ENCODE data around the gene PRG3. TPM values are rescaled to one million over a fixed set of nuclear protein-coding genes. Genes with fewer than 3 reads are reported as not detected.
"Not testable (repeated sequence)": the region's sequence is repeated elsewhere in the genome, so short reads cannot be mapped to it uniquely, and the experiment has no call there.

The PRG3 gene
- total RNA-seq, 1 donor from 2014 or later, result 5.5 TPM

GRCh38 chr11:57408771-57409170 lies 27.8 kb upstream of the PRG3 start:
- no peak for DNase-seq (ENCODE audit: low spot score)

- DNase-seq (ENCODE audit: low spot score), result no peak
These were observed 27.1 kb upstream of the PRG3 start for GRCh38 chr11:57407941-57408475.

GRCh38 chr11:57407010-57407920 lies 26.3 kb upstream of the PRG3 start:
- DNase-seq (ENCODE audit: low spot score), result no peak

GRCh38 chr11:57406337-57406904 lies 25.5 kb upstream of the PRG3 start:
- DNase-seq (ENCODE audit: low spot score), result peak; percentile 8

- DNase-seq (ENCODE audit: low spot score), result no peak
These were observed 24.4 kb upstream of the PRG3 start for GRCh38 chr11:57405271-57405860.

- DNase-seq (ENCODE audit: low spot score), result no peak
These were observed 22.8 kb upstream of the PRG3 start for GRCh38 chr11:57403802-57404147.

GRCh38 chr11:57403003-57403801 lies 22.3 kb upstream of the PRG3 start:
- not testable (repeated sequence) for DNase-seq (ENCODE audit: low spot score)

- no peak for DNase-seq (ENCODE audit: low spot score)
These were observed 21.4 kb upstream of the PRG3 start for GRCh38 chr11:57402188-57403002.

GRCh38 chr11:57399972-57400578 lies 19.1 kb upstream of the PRG3 start:
- no peak for DNase-seq (ENCODE audit: low spot score)

- no peak for DNase-seq (ENCODE audit: low spot score)
These were observed 18.3 kb upstream of the PRG3 start for GRCh38 chr11:57399221-57399620.

- DNase-seq (ENCODE audit: low spot score), result no peak
These were observed 16.5 kb upstream of the PRG3 start for GRCh38 chr11:57397394-57397990.

GRCh38 chr11:57396744-57397143 lies 15.8 kb upstream of the PRG3 start:
- no peak for DNase-seq (ENCODE audit: low spot score)

GRCh38 chr11:57395905-57396623 lies 15.1 kb upstream of the PRG3 start:
- no peak for DNase-seq (ENCODE audit: low spot score)

- no peak for DNase-seq (ENCODE audit: low spot score)
These were observed 13.4 kb upstream of the PRG3 start for GRCh38 chr11:57394203-57394965.

- no peak for DNase-seq (ENCODE audit: low spot score)
These were observed 11.8 kb upstream of the PRG3 start for GRCh38 chr11:57392763-57393105.

GRCh38 chr11:57392066-57392762 lies 11.3 kb upstream of the PRG3 start:
- no peak for DNase-seq (ENCODE audit: low spot score)

GRCh38 chr11:57391539-57391938 lies 10.6 kb upstream of the PRG3 start:
- no peak for DNase-seq (ENCODE audit: low spot score)

- no peak for DNase-seq (ENCODE audit: low spot score)
These were observed 10.2 kb upstream of the PRG3 start for GRCh38 chr11:57391111-57391510.

Data from umbilical cord (tissue), 2 donors.